Ascending aorta (tissue), 2 donors: ENCODE results near the gene FRMD3. TPM values are rescaled to one million over a fixed set of nuclear protein-coding genes. Genes with fewer than 3 reads are reported as not detected.
A peak's percentile ranks its signal among the peaks of the same experiment; 100 is the strongest.

Experiments used
- DNase-seq, 2 donors: peaks; one replicate each; pipeline ENCODE4 v3.0.0-alpha.2; 2019; ENCODE audit warnings: low spot score in 2 of 2
- H3K27ac ChIP-seq, 2 donors: fragments of 200-600 bp; sonication (generic); one replicate each; pipeline ENCODE4 v1.5.1; 2016 to 2017; ENCODE audit warnings: mild to moderate bottlenecking in 1 of 2
- H3K27me3 ChIP-seq: fragments of 200-600 bp; sonication (generic); one replicate; pipeline ENCODE4 v1.5.1; 2017
- H3K36me3 ChIP-seq, 2 donors: fragments of 200-600 bp; sonication (generic); one replicate each; pipeline ENCODE4 v1.5.1; 2016
- H3K4me1 ChIP-seq, 2 donors: fragments of 200-600 bp; sonication (generic); one replicate each; pipeline ENCODE4 v1.5.1; 2016 to 2017; ENCODE audit warnings: mild to moderate bottlenecking in 1 of 2
- H3K4me3 ChIP-seq, 2 donors: fragments of 200-600 bp; sonication (generic); one replicate each; pipeline ENCODE4 v1.5.1; 2016 to 2017; ENCODE audit warnings: mild to moderate bottlenecking in 1 of 2
- H3K9me3 ChIP-seq, 2 donors: fragments of 200-600 bp; sonication (generic); one replicate each; pipeline ENCODE4 v1.5.1; 2016
- CTCF ChIP-seq, 3 experiments: fragments of 200-600 bp in 2 of 3; fragments of 450-650 bp in 1 of 3; sonication (generic) in 2 of 3; IDR thresholded peaks; one replicate each; pipeline ENCODE4 v1.5.1; 2016 to 2019; ENCODE audit warnings: antibody characterized with exemption in 3 of 3, mild to moderate bottlenecking in 1 of 3, moderate library complexity in 1 of 3
- intact Hi-C: fragments of 100-400 bp; cut with DNase I; formaldehyde crosslinking; loops from one replicate; pipeline ENCODE4 v1.15.1; 2023
- total RNA-seq: library from RNA; depleted of rRNA; stranded (reverse); fragments of >200 nt; gene quantifications from one replicate; pipeline ENCODE4 v1.1.0, GENCODE V29; 2016

Gene FRMD3
- total RNA-seq, 1 donor from 2014 or later, result 8.5 TPM

GRCh38 chr9:83572524-83572923 lies 34.3 kb upstream of the FRMD3 start:
- Histone ChIP-seq H3K27me3 (no peaks in the 10 kb centered on the region), H3K4me1 (peaks cover 0 to 3% of the 10 kb centered on the region in 2 donors), H3K9me3 (no peaks in the 10 kb centered on the region), H3K27ac (peak overlapping the region in 1 of 2 donors; percentile 23), H3K36me3 (no peaks in the 10 kb centered on the region), H3K4me3 (no peak overlapping the region)
- intact Hi-C loops, result no loop called here
- no peak for TF ChIP-seq CTCF (IDR thresholded peaks at IDR 0.05)
- DNase-seq, result no peak

DNA sequence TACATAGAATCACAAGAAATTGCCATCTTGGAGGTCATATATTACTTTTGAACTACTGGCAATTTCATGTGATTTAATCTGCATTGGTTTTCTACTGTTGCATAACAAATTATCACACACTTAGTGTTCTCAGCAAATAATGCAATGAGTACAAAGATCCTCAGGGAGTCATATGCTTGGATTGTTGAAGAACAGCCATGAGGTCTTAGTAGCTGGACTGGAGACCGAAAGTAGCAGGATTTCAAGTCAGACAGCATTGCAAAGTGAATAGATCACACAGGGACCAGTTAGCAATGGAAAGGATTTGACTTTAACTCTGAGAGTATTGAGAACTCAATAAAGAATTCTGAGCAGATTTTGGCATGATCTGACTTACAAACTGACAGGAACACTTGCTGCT lies 32.2 kb upstream of the FRMD3 start:
- H3K9me3 ChIP-seq, result no peaks in the 10 kb centered on the region
- intact Hi-C loops, result no loop called here
- no peaks in the 10 kb centered on the region for H3K27me3 ChIP-seq
- no peak overlapping the region for H3K4me3 ChIP-seq
- TF ChIP-seq CTCF (IDR thresholded peaks at IDR 0.05), result no peak
- no peaks in the 10 kb centered on the region for H3K36me3 ChIP-seq
- DNase-seq, result no peak
- H3K27ac ChIP-seq, result no peak overlapping the region
- H3K4me1 ChIP-seq, result peaks cover 0 to 3% of the 10 kb centered on the region in 2 donors

- Histone ChIP-seq H3K36me3 (no peaks in the 10 kb centered on the region), H3K27ac (no peak overlapping the region), H3K27me3 (no peaks in the 10 kb centered on the region), H3K4me3 (no peak overlapping the region), H3K4me1 (peaks cover 0 to 3% of the 10 kb centered on the region in 2 donors), H3K9me3 (no peaks in the 10 kb centered on the region)
- DNase-seq, result no peak
- intact Hi-C loops, result no loop called here
- no peak for TF ChIP-seq CTCF (IDR thresholded peaks at IDR 0.05)
Measured at GRCh38 chr9:83569326-83569725, 31.1 kb upstream of the FRMD3 start.

DNA sequence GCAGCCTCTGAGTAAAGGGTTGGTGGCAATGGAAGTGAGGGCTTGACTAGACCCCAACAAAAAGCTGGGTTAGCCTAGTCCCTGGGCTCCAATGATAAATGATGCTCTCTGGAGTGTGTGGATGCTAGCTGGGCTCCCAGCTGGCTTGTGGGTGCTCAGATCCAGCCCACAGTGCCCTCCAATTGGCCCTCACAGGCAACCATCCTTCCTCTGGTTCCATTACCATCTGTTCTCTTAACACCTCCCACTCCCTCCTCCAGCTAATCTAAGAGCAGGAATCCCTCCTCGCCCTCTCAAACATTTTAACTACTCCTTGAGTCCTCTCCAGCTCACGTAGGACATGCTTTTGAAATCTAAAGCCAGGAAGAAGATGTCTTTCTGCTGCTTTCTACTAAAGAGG lies 25.2 kb upstream of the FRMD3 start:
- TF ChIP-seq CTCF (IDR thresholded peaks at IDR 0.05), result no peak

DNA sequence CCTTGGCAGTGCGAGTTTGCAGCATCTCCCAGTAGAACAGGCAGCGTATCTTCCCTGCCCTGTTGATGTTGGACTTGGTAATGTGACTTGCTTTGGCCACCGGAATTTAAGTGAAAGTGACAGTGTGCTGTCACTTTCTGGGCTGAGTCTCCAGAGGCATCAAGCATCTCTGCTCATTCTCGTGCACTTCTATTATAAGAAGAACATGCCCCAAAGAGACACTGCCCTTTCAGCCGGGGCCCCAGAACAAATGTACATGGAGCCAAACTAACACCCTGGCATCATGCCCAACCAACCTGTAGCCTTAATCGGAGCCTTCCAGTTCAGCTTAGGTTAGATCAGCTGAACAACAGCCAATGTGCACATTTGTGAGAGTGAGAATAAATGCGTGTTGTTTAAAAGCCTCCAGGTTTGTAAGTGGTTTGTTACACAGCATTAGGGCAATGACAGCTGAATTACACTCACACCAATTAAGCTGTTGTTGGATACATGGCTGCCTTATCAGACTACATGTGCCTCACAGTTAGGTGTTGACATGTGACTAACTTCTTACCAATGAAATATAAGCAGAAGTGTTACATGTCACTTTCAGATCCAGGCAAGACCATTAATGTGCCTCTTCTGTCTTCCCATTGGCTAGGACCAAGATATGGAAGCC lies 22.1 kb upstream of the FRMD3 start:
- Histone ChIP-seq H3K4me3 (no peak overlapping the region), H3K4me1 (no peaks in the 10 kb centered on the region), H3K27ac (no peak overlapping the region), H3K36me3 (no peaks in the 10 kb centered on the region), H3K9me3 (no peaks in the 10 kb centered on the region), H3K27me3 (no peaks in the 10 kb centered on the region)
- no peak for DNase-seq
- intact Hi-C loops, result no loop called here
- TF ChIP-seq CTCF (IDR thresholded peaks at IDR 0.05), result no peak

More for the DNA sequence above, 25.2 kb upstream of the FRMD3 start:
- no peaks in the 10 kb centered on the region for H3K4me1 ChIP-seq
- no peak for DNase-seq
- no peak overlapping the region for H3K4me3 ChIP-seq
- intact Hi-C loops, result no loop called here
- no peaks in the 10 kb centered on the region for H3K9me3 ChIP-seq
- no peaks in the 10 kb centered on the region for H3K27me3 ChIP-seq
- no peaks in the 10 kb centered on the region for H3K36me3 ChIP-seq
- H3K27ac ChIP-seq, result no peak overlapping the region

GRCh38 chr9:83557771-83558170 lies 19.6 kb upstream of the FRMD3 start:
- TF ChIP-seq CTCF (IDR thresholded peaks at IDR 0.05), result no peak
- intact Hi-C loops, result no loop called here

More at GRCh38 chr9:83557771-83558170, 19.6 kb upstream of the FRMD3 start:
- Histone ChIP-seq H3K9me3 (no peaks in the 10 kb centered on the region), H3K27me3 (no peaks in the 10 kb centered on the region), H3K4me1 (no peaks in the 10 kb centered on the region), H3K27ac (no peak overlapping the region), H3K4me3 (no peak overlapping the region), H3K36me3 (no peaks in the 10 kb centered on the region)
- no peak for DNase-seq
